ENCODE data around the gene SEC11A.

GRCh38 chr15:84762840-84763572 is 47.1 kb upstream of the SEC11A start:
- no peak for TF ChIP-seq CTCF (IDR thresholded peaks at IDR 0.05)
- TF ChIP-seq POLR2A (IDR thresholded peaks at IDR 0.05), result no peak
